ENCODE results near the gene HTD2. TPM values are rescaled to one million over a fixed set of nuclear protein-coding genes. Genes with fewer than 3 reads are reported as not detected.

HTD2 gene
- polyA plus RNA-seq, 1 of the 3 experiments (the other 2 are of a cell fraction), result 3.0 TPM

- POLR2A ChIA-PET, result interaction anchor here (0.9 to 1.3 kb wide), 2 partner anchors 25 to 26 kb away, joined by 3 read pairs; partner anchors contain the start of genes HTD2 and RPP14
- H3K4me3 ChIP-seq (ENCODE audit: low read depth in 2 of 2, low read length in 1 of 2), result no peak overlapping the region
- H3K79me2 ChIP-seq (ENCODE audit: insufficient read depth), result peaks cover 20% of the 10 kb centered on the region; the same call in 1 of the 2 replicates
- 95% methylated on average over 4 of the region's 4 CpGs for WGBS (ENCODE audit: low lambda C conversion rate)
- CTCF ChIA-PET, result interaction anchor here (0.8 to 4.9 kb wide), 2 partner anchors 25 to 160 kb away, joined by 3 to 18 read pairs; partner anchors contain the start of genes HTD2, KCTD6 and RPP14
- no peaks in the 10 kb centered on the region for H3K27me3 ChIP-seq (ENCODE audit: insufficient read depth)
- DNase-seq, result no peak
- no peak overlapping the region for H3K4me2 ChIP-seq
- no peaks in the 10 kb centered on the region for H3K9me2 ChIP-seq
- TF ChIP-seq YY1 (IDR thresholded peaks at IDR 0.05; ENCODE audit: low read depth) (no peak), EP300 (IDR thresholded peaks at IDR 0.05; ENCODE audit: borderline replicate concordance in 1 of 2, low read depth in 1 of 2, low read length in 1 of 2) (no peak), JUND (IDR thresholded peaks at IDR 0.05) (no peak), MEF2A (IDR thresholded peaks at IDR 0.05; ENCODE audit: borderline replicate concordance, low read depth) (no peak), REST (IDR thresholded peaks at IDR 0.05; ENCODE audit: low read depth, low read length) (no peak), RXRA (IDR thresholded peaks at IDR 0.05; ENCODE audit: borderline replicate concordance, low read depth) (no peak), NRF1 (IDR thresholded peaks at IDR 0.05; ENCODE audit: low read depth, low read length) (no peak), NFIC (IDR thresholded peaks at IDR 0.05; ENCODE audit: borderline replicate concordance) (no peak), MAX (IDR thresholded peaks at IDR 0.05; ENCODE audit: low read depth) (no peak)
- no peaks in the 10 kb centered on the region for H3K36me3 ChIP-seq (replicated peaks in 1 of 2; ENCODE audit: control insufficient read depth in 1 of 2, insufficient read depth in 2 of 2, low read length in 1 of 2)
- H2AFZ ChIP-seq (ENCODE audit: low read depth), result no peak overlapping the region
- H3K27ac ChIP-seq (ENCODE audit: low read depth in 2 of 2, low read length in 1 of 2), result no peak overlapping the region
- H3F3A ChIP-seq (replicated peaks; ENCODE audit: insufficient read depth), result peaks cover 20% of the 10 kb centered on the region
- no peaks in the 10 kb centered on the region for H3K9me3 ChIP-seq
- peaks cover 4 to 11% of the 10 kb centered on the region in 2 experiments; a peak in 3 of 4 replicates for H3K4me1 ChIP-seq (ENCODE audit: control insufficient read depth in 1 of 2, insufficient read depth in 2 of 2, low read depth in 1 of 2, low read length in 1 of 2)
- no peak overlapping the region for H3K9ac ChIP-seq
- H4K20me1 ChIP-seq (ENCODE audit: insufficient read depth), result no peaks in the 10 kb centered on the region
Measured at GRCh38 chr3:58331593-58332152, 25.4 kb downstream of the HTD2 start.

- peaks cover 27% of the 10 kb centered on the region; the same call in 1 of the 2 replicates for H3K79me2 ChIP-seq (ENCODE audit: insufficient read depth)
- ChIA-PET CTCF (interaction anchor here (0.7 to 4.9 kb wide), 11 partner anchors 17 to 162 kb away, joined by 3 to 24 read pairs (median 4); partner anchors contain the start of genes HTD2, KCTD6 and RPP14), POLR2A (interaction anchor here (1.3 to 1.6 kb wide), 2 partner anchors 27 kb away, joined by 3 to 5 read pairs; partner anchors contain the start of genes HTD2 and RPP14)
- H2AFZ ChIP-seq (ENCODE audit: low read depth), result peak within 1 kb of the TSS; percentile 82; the same call in 1 of the 2 replicates
- H3K4me1 ChIP-seq (ENCODE audit: control insufficient read depth in 1 of 2, insufficient read depth in 2 of 2, low read depth in 1 of 2, low read length in 1 of 2), result peaks cover 4 to 11% of the 10 kb centered on the region in 2 experiments; a peak in 3 of 4 replicates
- no peaks in the 10 kb centered on the region for H3K27me3 ChIP-seq (ENCODE audit: insufficient read depth)
- H3K4me3 ChIP-seq (ENCODE audit: low read depth in 2 of 2, low read length in 1 of 2), result peak within 1 kb of the TSS; percentile 67 to 83
- H3F3A ChIP-seq (replicated peaks; ENCODE audit: insufficient read depth), result peaks cover 20% of the 10 kb centered on the region
- no peaks in the 10 kb centered on the region for H3K36me3 ChIP-seq (replicated peaks in 1 of 2; ENCODE audit: control insufficient read depth in 1 of 2, insufficient read depth in 2 of 2, low read length in 1 of 2)
- 0% methylated on average over 20 of the region's 79 CpGs for WGBS (ENCODE audit: low lambda C conversion rate)
- peak; percentile 94 for DNase-seq
- peak within 1 kb of the TSS; percentile 7 to 88; a peak in 2 of 4 replicates for H3K27ac ChIP-seq (ENCODE audit: low read depth in 2 of 2, low read length in 1 of 2)
- peak within 1 kb of the TSS; percentile 55 for H3K9ac ChIP-seq
- H3K4me2 ChIP-seq, result peak within 1 kb of the TSS; percentile 92
- no peaks in the 10 kb centered on the region for H3K9me3 ChIP-seq
- no peaks in the 10 kb centered on the region for H4K20me1 ChIP-seq (ENCODE audit: insufficient read depth)
- H3K9me2 ChIP-seq, result no peaks in the 10 kb centered on the region
- TF ChIP-seq EZH2phosphoT487 (IDR thresholded peaks at IDR 0.05; ENCODE audit: borderline replicate concordance, low read depth) (no peak), FOXJ3 (CRISPR knock-in tag; IDR thresholded peaks at IDR 0.05) (no peak), SMC3 (IDR thresholded peaks at IDR 0.05; ENCODE audit: low read depth, low read length) (peak; percentile 22; the same call in 1 of the 2 replicates), IRF3 (IDR thresholded peaks at IDR 0.05; ENCODE audit: low read depth, low read length) (no peak), GABPA (IDR thresholded peaks at IDR 0.05; ENCODE audit: low read depth) (no peak), NFIC (IDR thresholded peaks at IDR 0.05; ENCODE audit: borderline replicate concordance) (no peak), CTCF (IDR thresholded peaks at IDR 0.05) (peak; percentile 21), USF1 (IDR thresholded peaks at IDR 0.05; ENCODE audit: borderline replicate concordance, low read depth) (no peak), YY1 (IDR thresholded peaks at IDR 0.05; ENCODE audit: low read depth) (no peak), RAD21 (IDR thresholded peaks at IDR 0.05; ENCODE audit: low read length) (peak; percentile 33; the same call in 1 of the 2 replicates), RCOR1 (IDR thresholded peaks at IDR 0.05; ENCODE audit: low read length) (no peak), RXRA (IDR thresholded peaks at IDR 0.05; ENCODE audit: borderline replicate concordance, low read depth) (no peak)
Measured at GRCh38 chr3:58332575-58333188, 26.4 kb downstream of the HTD2 start, which contains the start of gene PXK. PXK (plus strand) TSS chr3:58332892; CDS start chr3:58332989, 97 bp downstream.
